T-helper 2 cell treated with Interferon-gamma antibody and Interleukin-4, amounts not matched to agents 100 ng/mL and 5 ng/mL, for 36 hours (primary cell): Measurements from ENCODE around the gene FADS1. TPM values are rescaled to one million over a fixed set of nuclear protein-coding genes. Genes with fewer than 3 reads are reported as not detected.

Source experiments
- total RNA-seq: library from RNA; stranded (reverse); gene quantifications from 2 replicates; pipeline ENCODE4 v1.2.3, GENCODE V29; 2022

The FADS1 gene
- total RNA-seq, 1 donor from 2014 or later = 70.0 TPM

Other genes starting within 250 kb of the FADS1 start
- gene SYT7, start 235.9 kb downstream of the FADS1 start, total RNA-seq = not detected in 2 replicates
- 0.07 and 0.09 TPM in 2 replicates for gene DAGLA, start 136.6 kb downstream of the FADS1 start, total RNA-seq
- gene MYRF, start 64.4 kb downstream of the FADS1 start, total RNA-seq = 1.2 and 1.3 TPM in 2 replicates
- gene TMEM258, start 24.4 kb downstream of the FADS1 start, total RNA-seq = 174 and 179 TPM in 2 replicates
- 132 and 139 TPM in 2 replicates for gene FEN1, start 24.1 kb downstream of the FADS1 start, total RNA-seq
- 268 and 282 TPM in 2 replicates for gene FADS2, start 11.3 kb upstream of the FADS1 start, total RNA-seq
- gene FADS3, start 74.5 kb upstream of the FADS1 start, total RNA-seq = 5.0 and 5.3 TPM in 2 replicates
- not detected in 2 replicates for gene RAB3IL1, start 100.6 kb upstream of the FADS1 start, total RNA-seq
- not detected in 2 replicates for gene BEST1, start 133.3 kb upstream of the FADS1 start, total RNA-seq
- 895 and 896 TPM in 2 replicates for gene FTH1, start 150.6 kb upstream of the FADS1 start, total RNA-seq